B cell (primary cell): Measurements from ENCODE around the gene TGFBR2.

Source experiments
- CTCF ChIP-seq: fragments of 200-600 bp; IDR thresholded peaks from one replicate; pipeline ENCODE4 v1.8.0; 2022; ENCODE audit warnings: antibody characterized with exemption, mild to moderate bottlenecking
- EZH2 ChIP-seq: IDR thresholded peaks from 2 replicates; pipeline ENCODE4 v1.6.1; 2012; ENCODE audit warnings: borderline replicate concordance, low read depth, mild to moderate bottlenecking, moderate library complexity, low read length; ENCODE audit not compliant: insufficient read depth, poor library complexity, severe bottlenecking

DNA sequence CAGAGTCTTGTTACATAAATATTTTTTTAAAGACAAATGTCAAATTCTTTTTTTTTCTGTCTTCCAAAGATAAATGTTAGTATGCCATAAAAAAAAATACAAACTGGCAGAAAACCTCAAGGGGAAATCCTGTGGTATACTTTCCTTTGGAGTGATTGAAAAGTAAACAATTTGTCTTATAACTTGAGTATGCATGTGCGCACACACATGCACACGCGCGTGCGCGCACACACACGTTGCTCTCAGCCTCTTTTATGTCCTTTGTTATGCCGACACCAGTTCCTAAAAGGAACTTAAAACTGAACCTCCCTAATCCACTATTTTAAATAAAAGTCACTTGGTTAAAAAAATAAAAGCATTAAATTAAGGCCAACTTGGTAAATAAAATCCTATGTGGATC is 58.1 kb downstream of the TGFBR2 start:
- TF ChIP-seq CTCF (no peak), EZH2 (no peak)
